CD4-positive, alpha-beta T cell (primary cell): ENCODE measurements around the gene NAV2. TPM values are rescaled to one million over a fixed set of nuclear protein-coding genes. Genes with fewer than 3 reads are reported as not detected.
"Not testable (repeated sequence)": the region's sequence is repeated elsewhere in the genome, so short reads cannot be mapped to it uniquely, and the experiment has no call there.

Experiments used
- ATAC-seq: fragments of 200-7000 bp; cut with Tn5 transposase; one replicate; pipeline ENCODE4 v1.10.0; 2022; ENCODE audit warnings: mild to moderate bottlenecking; ENCODE audit not compliant: poor library complexity
- CTCF ChIA-PET: fragments of 350-600 bp; sonication (Branson Sonifier 250); formaldehyde crosslinking; loops from one replicate; lab custom pipeline; 2021; ENCODE audit warnings: antibody characterized with exemption, inconsistent platforms; lab: Charles Lee
- POLR2A ChIA-PET: fragments of 350-600 bp; sonication (Branson Sonifier 250); formaldehyde crosslinking; loops from one replicate; lab custom pipeline; 2021; ENCODE audit warnings: antibody characterized with exemption, inconsistent platforms; lab: Charles Lee
- DNase-seq, 14 experiments: peaks; one replicate each; pipeline ENCODE4 v3.0.0-alpha.2; 2013 to 2020; ENCODE audit warnings: mixed read lengths in 2 of 14
- H3K27ac ChIP-seq, 2 donors: one replicate each; pipeline versions ENCODE4 v1.5.1 to v1.7.0; 2013; ENCODE audit warnings: low read length in 2 of 2, low read depth in 1 of 2, mild to moderate bottlenecking in 1 of 2
- H3K27me3 ChIP-seq, 2 experiments: 1 replicate in 1 of 2; 2 replicates in 1 of 2; pipeline versions ENCODE4 v1.6.1 to v1.7.0; 2013; ENCODE audit warnings: low read length in 2 of 2, control low read depth in 1 of 2, mild to moderate bottlenecking in 1 of 2, moderate library complexity in 1 of 2; ENCODE audit not compliant: insufficient read depth in 2 of 2, control insufficient read depth in 1 of 2
- H3K36me3 ChIP-seq: one replicate; pipeline ENCODE4 v1.6.1; 2013; ENCODE audit warnings: low read length, control low read depth; ENCODE audit not compliant: insufficient read depth
- H3K4me1 ChIP-seq: one replicate; pipeline ENCODE4 v1.6.1; 2013; ENCODE audit warnings: low read length, control low read depth; ENCODE audit not compliant: insufficient read depth
- H3K4me3 ChIP-seq: one replicate; pipeline ENCODE4 v1.5.1; 2013; ENCODE audit warnings: mild to moderate bottlenecking, low read length, moderate library complexity
- H3K9me3 ChIP-seq, 2 experiments: 1 replicate in 1 of 2; 2 replicates in 1 of 2; pipeline versions ENCODE4 v1.6.1 to v1.7.0; 2013; ENCODE audit warnings: low read length in 2 of 2, mild to moderate bottlenecking in 2 of 2, control low read depth in 1 of 2, moderate library complexity in 1 of 2; ENCODE audit not compliant: control insufficient read depth in 1 of 2, insufficient read depth in 1 of 2
- H3K27ac Mint-ChIP-seq: one replicate; pipeline ENCODE4 v1.8.0; 2020; ENCODE audit warnings: mixed read lengths
- H3K27me3 Mint-ChIP-seq: one replicate; pipeline ENCODE4 v1.8.0; 2021; ENCODE audit warnings: mixed read lengths
- H3K36me3 Mint-ChIP-seq: one replicate; pipeline ENCODE4 v1.8.0; 2021; ENCODE audit warnings: low read depth, mixed read lengths
- H3K4me1 Mint-ChIP-seq: one replicate; pipeline ENCODE4 v1.8.0; 2021; ENCODE audit warnings: low read depth, mixed read lengths
- H3K4me3 Mint-ChIP-seq: one replicate; pipeline ENCODE4 v1.8.0; 2020; ENCODE audit warnings: mild to moderate bottlenecking, mixed read lengths
- H3K9me3 Mint-ChIP-seq: one replicate; pipeline ENCODE4 v1.8.0; 2020; ENCODE audit warnings: mixed read lengths
- CTCF ChIP-seq: fragments of 200-600 bp; IDR thresholded peaks from one replicate; pipeline ENCODE4 v1.8.0; 2022; ENCODE audit warnings: antibody characterized with exemption, mild to moderate bottlenecking
- intact Hi-C, 2 experiments: fragments of 100-400 bp; cut with DNase I in 1 of 2; cut with micrococcal nuclease in 1 of 2; formaldehyde crosslinking; loops; one replicate each; pipeline versions ENCODE4 v1.15.1 to v1.9.0; 2023 to 2025; cut with DNase I, micrococcal nuclease
- total RNA-seq, 174 experiments: library from RNA in 2 of 174; stranded (reverse) in 2 of 174; gene quantifications; one replicate each; pipeline ENCODE4 v1.2.3 and lab custom pipeline; 2021 to 2026

Gene NAV2
- total RNA-seq, 2 experiments from 2014 or later = 0.55 to 0.64 TPM

GRCh38 chr11:20003351-20003750, 290.7 kb downstream of the NAV2 start:
- Mint-ChIP-seq H3K4me1 (no peaks in the 10 kb centered on the region), H3K27me3 (peaks cover 20% of the 10 kb centered on the region), H3K36me3 (no peaks in the 10 kb centered on the region), H3K4me3 (no peak overlapping the region), H3K9me3 (no peaks in the 10 kb centered on the region), H3K27ac (no peak overlapping the region)
- Histone ChIP-seq H3K4me3 (no peak overlapping the region), H3K9me3 (no peaks in the 10 kb centered on the region), H3K4me1 (no peaks in the 10 kb centered on the region), H3K36me3 (no peaks in the 10 kb centered on the region), H3K27ac (no peak overlapping the region), H3K27me3 (no peaks in the 10 kb centered on the region)
- DNase-seq = no peak
- ChIA-PET CTCF (no interaction called here), POLR2A (no interaction called here)
- no peak for TF ChIP-seq CTCF
- no peak for ATAC-seq
- intact Hi-C loops = no loop called here

- ChIA-PET CTCF (no interaction called here), POLR2A (no interaction called here)
- H3K4me1 Mint-ChIP-seq = no peaks in the 10 kb centered on the region
- no peaks in the 10 kb centered on the region for H3K27me3 ChIP-seq
- H3K9me3 Mint-ChIP-seq = no peaks in the 10 kb centered on the region
- H3K4me3 ChIP-seq = no peak overlapping the region
- no peak overlapping the region for H3K27ac Mint-ChIP-seq
- ATAC-seq (no peak), DNase-seq (no peak)
- no peak for TF ChIP-seq CTCF
- H3K9me3 ChIP-seq = no peaks in the 10 kb centered on the region
- H3K4me1 ChIP-seq = no peaks in the 10 kb centered on the region
- peaks cover 17% of the 10 kb centered on the region for H3K27me3 Mint-ChIP-seq
- no peaks in the 10 kb centered on the region for H3K36me3 Mint-ChIP-seq
- H3K4me3 Mint-ChIP-seq = no peak overlapping the region
- no peaks in the 10 kb centered on the region for H3K36me3 ChIP-seq
- intact Hi-C loops = no loop called here
- H3K27ac ChIP-seq = no peak overlapping the region
Observed at GRCh38 chr11:20004866-20005265, 292.2 kb downstream of the NAV2 start.

- H3K36me3 Mint-ChIP-seq = no peaks in the 10 kb centered on the region
- no peaks in the 10 kb centered on the region for H3K9me3 Mint-ChIP-seq
- ChIA-PET CTCF (no interaction called here), POLR2A (no interaction called here)
- H3K27ac Mint-ChIP-seq = no peak overlapping the region
- intact Hi-C loops = no loop called here
- no peak for ATAC-seq
- TF ChIP-seq CTCF = no peak
- peaks cover 16% of the 10 kb centered on the region for H3K27me3 Mint-ChIP-seq
- H3K4me1 Mint-ChIP-seq = no peaks in the 10 kb centered on the region
- H3K4me1 ChIP-seq = no peaks in the 10 kb centered on the region
- H3K4me3 ChIP-seq = no peak overlapping the region
- no peaks in the 10 kb centered on the region for H3K27me3 ChIP-seq
- no peaks in the 10 kb centered on the region for H3K36me3 ChIP-seq
- H3K4me3 Mint-ChIP-seq = no peak overlapping the region
- no peak for DNase-seq
- no peak overlapping the region for H3K27ac ChIP-seq
- H3K9me3 ChIP-seq = no peaks in the 10 kb centered on the region
Observed at GRCh38 chr11:20005747-20006146, 293.1 kb downstream of the NAV2 start.

- ATAC-seq, H3K36me3 ChIP-seq, H3K4me3 Mint-ChIP-seq, CTCF ChIA-PET, H3K27ac Mint-ChIP-seq, POLR2A ChIA-PET, H3K4me3 ChIP-seq, H3K9me3 Mint-ChIP-seq, intact Hi-C loops, H3K9me3 ChIP-seq, H3K36me3 Mint-ChIP-seq, DNase-seq, H3K27me3 ChIP-seq, H3K27ac ChIP-seq, H3K4me1 Mint-ChIP-seq, H3K4me1 ChIP-seq: not testable (repeated sequence)
- peaks cover 16% of the 10 kb centered on the region for H3K27me3 Mint-ChIP-seq
Observed at GRCh38 chr11:20006618-20007017, 294.0 kb downstream of the NAV2 start.
